Measurements from ENCODE around the gene ENGASE.

- TF ChIP-seq CTCF (IDR thresholded peaks at IDR 0.05) (no peak), POLR2A (IDR thresholded peaks at IDR 0.05) (no peak)
Measured at GRCh38 chr17:79034931-79035485, 39.6 kb upstream of the ENGASE start.

Measured in Peyer's patch (tissue), 4 donors.